WI38 (cell line): ENCODE results near the gene C5orf63.

ENCODE experiments used
- H3K4me3 ChIP-seq: 2 replicates; pipeline ENCODE4 v1.5.1; 2011; ENCODE audit warnings: low read depth, mild to moderate bottlenecking, control low read depth, low read length
- TF ChIP-seq, protein P1 (sequence below): IDR thresholded peaks from 2 replicates; pipeline ENCODE4 v1.5.1; 2012; ENCODE audit warnings: low read depth, mild to moderate bottlenecking, control low read depth, low read length

The C5orf63 gene

DNA sequence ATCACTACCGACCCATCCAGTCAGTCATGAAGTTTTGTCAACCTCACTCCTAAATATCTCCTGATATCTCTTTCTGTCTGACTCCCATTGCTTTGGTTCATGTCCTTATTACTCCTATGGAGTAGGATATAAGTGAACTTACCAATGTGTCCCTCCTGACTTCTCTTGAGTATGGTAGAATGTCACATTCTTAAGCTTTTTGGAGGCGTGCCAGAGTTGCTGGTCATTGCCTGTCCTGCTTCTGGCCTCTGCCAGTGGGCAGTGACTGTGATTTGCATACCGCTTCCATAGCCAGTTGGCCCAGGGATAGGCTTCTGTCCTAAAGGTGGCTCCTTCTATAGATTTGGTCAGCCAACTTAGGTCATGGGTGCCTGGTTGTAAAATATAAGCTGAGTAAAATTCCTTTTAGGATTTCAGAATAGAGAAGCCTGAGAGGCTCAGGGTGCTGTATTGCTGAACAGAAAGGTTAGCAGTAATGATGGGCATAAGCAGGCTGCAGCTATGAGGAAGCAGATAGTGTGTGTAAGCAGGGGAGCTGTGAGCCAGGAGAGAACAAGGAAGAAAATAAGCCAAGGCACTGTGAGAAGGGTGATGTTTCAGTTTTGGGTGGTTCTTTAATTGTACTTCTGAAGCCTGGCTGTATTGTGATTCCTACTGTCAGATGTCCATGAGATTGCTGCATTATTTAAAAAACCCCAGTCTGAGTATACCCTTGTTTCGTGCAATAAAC is 26.8 kb downstream of the C5orf63 start:
- TF ChIP-seq, protein P1, sequence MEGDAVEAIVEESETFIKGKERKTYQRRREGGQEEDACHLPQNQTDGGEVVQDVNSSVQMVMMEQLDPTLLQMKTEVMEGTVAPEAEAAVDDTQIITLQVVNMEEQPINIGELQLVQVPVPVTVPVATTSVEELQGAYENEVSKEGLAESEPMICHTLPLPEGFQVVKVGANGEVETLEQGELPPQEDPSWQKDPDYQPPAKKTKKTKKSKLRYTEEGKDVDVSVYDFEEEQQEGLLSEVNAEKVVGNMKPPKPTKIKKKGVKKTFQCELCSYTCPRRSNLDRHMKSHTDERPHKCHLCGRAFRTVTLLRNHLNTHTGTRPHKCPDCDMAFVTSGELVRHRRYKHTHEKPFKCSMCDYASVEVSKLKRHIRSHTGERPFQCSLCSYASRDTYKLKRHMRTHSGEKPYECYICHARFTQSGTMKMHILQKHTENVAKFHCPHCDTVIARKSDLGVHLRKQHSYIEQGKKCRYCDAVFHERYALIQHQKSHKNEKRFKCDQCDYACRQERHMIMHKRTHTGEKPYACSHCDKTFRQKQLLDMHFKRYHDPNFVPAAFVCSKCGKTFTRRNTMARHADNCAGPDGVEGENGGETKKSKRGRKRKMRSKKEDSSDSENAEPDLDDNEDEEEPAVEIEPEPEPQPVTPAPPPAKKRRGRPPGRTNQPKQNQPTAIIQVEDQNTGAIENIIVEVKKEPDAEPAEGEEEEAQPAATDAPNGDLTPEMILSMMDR = no peak

DNA sequence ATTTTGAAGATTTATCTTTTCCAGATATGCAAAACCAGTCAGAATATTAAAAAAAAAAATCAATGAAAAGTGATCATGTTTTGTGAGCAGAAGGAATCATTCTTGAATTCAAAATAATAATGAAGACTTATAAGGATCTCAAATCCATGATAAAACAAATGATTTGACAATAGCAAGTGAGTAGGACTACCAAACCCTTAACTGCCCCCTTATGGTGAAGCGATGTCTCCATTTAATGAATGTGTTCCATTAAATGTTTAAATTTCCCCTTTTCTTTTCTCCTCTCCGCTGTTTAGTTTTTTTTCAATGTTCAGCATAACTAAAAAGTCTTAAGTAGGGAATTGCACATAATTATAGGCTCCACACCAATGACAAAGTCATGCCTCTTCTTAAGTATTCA is 30.7 kb downstream of the C5orf63 start:
- TF ChIP-seq, protein P1 = no peak
- H3K4me3 ChIP-seq = no peak overlapping the region

More for the DNA sequence above, 26.8 kb downstream of the C5orf63 start:
- no peak overlapping the region for H3K4me3 ChIP-seq

DNA sequence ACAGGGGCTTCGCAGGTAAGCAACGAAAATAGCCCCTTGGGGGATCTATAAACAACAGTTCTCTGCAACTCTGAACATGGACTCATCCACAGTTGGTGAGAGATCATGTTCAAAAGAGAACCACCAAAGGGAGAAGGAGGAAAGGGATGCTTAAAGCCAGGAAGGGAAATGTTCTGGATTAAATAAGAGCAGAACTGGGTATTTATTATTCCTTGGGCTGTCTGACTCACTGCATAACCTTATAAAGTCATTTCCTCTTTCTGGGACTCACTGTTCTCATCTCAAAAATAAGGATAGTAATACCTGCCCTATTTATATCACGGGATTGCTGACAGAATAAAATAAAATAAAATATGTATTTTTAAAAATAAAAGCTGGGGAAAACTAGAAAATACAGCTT is 31.7 kb downstream of the C5orf63 start:
- no peak overlapping the region for H3K4me3 ChIP-seq
- TF ChIP-seq, protein P1 = no peak

DNA sequence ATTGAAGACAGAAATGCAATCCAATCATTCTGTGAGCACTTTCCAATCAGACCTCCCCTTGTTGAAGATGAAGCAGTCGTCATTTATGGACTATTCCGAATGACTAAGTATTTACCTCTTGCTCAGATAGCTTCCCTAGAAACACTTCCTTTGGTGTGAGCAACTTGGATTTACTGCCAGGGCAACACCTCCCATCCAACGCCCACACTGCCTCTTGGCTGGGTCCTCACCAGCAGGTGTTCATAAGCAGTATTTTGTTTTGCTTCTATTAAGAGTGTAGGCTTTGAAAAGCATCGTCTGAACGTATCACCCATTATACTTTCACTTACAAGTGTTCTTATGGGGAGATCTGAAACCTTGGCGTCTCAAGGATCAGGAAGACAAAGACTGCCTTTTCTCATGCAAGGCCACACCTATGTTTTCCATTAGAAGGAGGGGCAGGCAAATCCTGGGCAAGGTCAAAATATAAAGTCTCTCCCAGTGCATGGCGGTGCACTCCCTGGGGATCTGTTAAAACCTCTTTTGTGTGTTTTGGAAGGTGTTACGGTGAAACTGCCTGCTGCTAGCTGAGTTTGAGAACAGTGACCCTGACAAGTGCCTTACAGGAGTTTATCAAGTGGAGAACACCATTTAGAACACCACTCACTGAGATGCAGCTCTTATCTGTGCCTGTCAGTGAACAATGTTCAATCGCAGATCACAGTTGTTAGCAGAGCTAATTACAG is 32.3 kb downstream of the C5orf63 start:
- TF ChIP-seq, protein P1 = no peak

DNA sequence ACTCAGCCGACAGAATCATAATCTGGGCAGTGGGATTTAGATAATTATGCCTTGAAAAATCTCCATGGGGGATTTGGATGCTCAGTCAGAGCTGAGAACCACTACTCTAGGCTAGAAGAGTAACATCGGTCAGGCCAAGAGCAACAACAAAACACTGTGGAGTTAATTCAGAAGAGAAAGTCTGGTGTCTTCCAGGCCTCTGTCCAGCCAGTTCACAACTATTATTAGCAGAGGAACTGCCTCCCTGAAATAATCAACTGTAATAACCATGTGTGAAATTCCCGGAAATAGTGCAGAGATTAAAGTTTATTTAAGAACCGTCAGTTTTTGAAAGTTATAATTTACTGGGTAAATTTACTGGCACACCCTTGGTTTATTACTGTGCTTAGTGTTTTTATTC is 34.8 kb downstream of the C5orf63 start:
- TF ChIP-seq, protein P1 = no peak
- H3K4me3 ChIP-seq = no peak overlapping the region

More for the DNA sequence above, 32.3 kb downstream of the C5orf63 start:
- no peak overlapping the region for H3K4me3 ChIP-seq

DNA sequence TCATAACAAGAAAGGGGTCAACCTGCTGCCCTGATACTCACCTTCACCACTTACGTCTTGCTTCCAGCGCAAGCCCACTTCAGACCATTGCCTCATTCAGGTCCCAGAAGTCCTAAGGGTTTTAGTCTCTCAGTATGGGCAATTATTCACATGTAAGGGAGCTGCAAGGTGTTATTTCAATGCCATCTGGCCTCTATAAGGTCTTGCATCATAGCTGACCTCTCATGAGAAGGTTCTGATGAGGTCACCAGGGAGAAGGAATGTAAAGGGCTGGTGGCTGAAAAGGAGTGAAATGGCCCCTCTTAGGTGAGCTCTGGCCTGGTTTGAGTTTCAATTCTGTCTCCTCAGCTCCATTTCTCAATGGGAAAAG is 41.5 kb downstream of the C5orf63 start:
- TF ChIP-seq, protein P1 = no peak
- H3K4me3 ChIP-seq = no peak overlapping the region
